Calu3 (cell line): ENCODE data around the gene NHERF1. TPM values are rescaled to one million over a fixed set of nuclear protein-coding genes. Genes with fewer than 3 reads are reported as not detected.

Experiments
- BruUV-seq: library from RNA; stranded (reverse); fragments of 400-500 nt; replicated peaks from 2 replicates; lab custom pipeline; 2021; lab: Mats Ljungman, UMichigan
- CTCF ChIA-PET: fragments of 300-600 bp; sonication (Branson Sonifier 250); formaldehyde crosslinking; loops from one replicate; lab custom pipeline; 2022; ENCODE audit warnings: antibody characterized with exemption; lab: Charles Lee
- DNase-seq: peaks from one replicate; pipeline ENCODE4 v3.0.0; 2022
- H3K27ac Mint-ChIP-seq: one replicate; pipeline ENCODE4 v1.8.0; 2022; ENCODE audit warnings: mixed read lengths; ENCODE audit not compliant: unreplicated experiment
- H3K27me3 Mint-ChIP-seq: one replicate; pipeline ENCODE4 v1.8.0; 2022; ENCODE audit warnings: mixed read lengths; ENCODE audit not compliant: unreplicated experiment
- H3K36me3 Mint-ChIP-seq: one replicate; pipeline ENCODE4 v1.8.0; 2022; ENCODE audit warnings: mild to moderate bottlenecking, moderate library complexity, mixed read lengths; ENCODE audit not compliant: insufficient read depth, unreplicated experiment
- H3K4me1 Mint-ChIP-seq: one replicate; pipeline ENCODE4 v1.8.0; 2022; ENCODE audit warnings: mild to moderate bottlenecking, low read depth, mixed read lengths; ENCODE audit not compliant: unreplicated experiment
- H3K4me3 Mint-ChIP-seq: one replicate; pipeline ENCODE4 v1.8.0; 2022; ENCODE audit warnings: mild to moderate bottlenecking, low read depth, moderate library complexity, mixed read lengths; ENCODE audit not compliant: unreplicated experiment
- H3K9me3 Mint-ChIP-seq: one replicate; pipeline ENCODE4 v1.8.0; 2022; ENCODE audit warnings: low read depth, mixed read lengths; ENCODE audit not compliant: unreplicated experiment
- intact Hi-C: fragments of 100-400 bp; cut with micrococcal nuclease; formaldehyde crosslinking; loops from one replicate; pipeline ENCODE4 v1.10.0; 2022; ENCODE audit not compliant: unreplicated experiment
- total RNA-seq: library from RNA; stranded (reverse); gene quantifications from 2 replicates; pipeline ENCODE4 v1.2.3, GENCODE V29; 2022
- TF ChIP-seq, protein P1 (sequence below): fragments of 200-600 bp; IDR thresholded peaks from one replicate; pipeline ENCODE4 v1.8.0; 2022; ENCODE audit warnings: antibody characterized with exemption; ENCODE audit not compliant: unreplicated experiment

Gene NHERF1
- total RNA-seq, 1 experiment from 2014 or later, result 114 TPM

DNA sequence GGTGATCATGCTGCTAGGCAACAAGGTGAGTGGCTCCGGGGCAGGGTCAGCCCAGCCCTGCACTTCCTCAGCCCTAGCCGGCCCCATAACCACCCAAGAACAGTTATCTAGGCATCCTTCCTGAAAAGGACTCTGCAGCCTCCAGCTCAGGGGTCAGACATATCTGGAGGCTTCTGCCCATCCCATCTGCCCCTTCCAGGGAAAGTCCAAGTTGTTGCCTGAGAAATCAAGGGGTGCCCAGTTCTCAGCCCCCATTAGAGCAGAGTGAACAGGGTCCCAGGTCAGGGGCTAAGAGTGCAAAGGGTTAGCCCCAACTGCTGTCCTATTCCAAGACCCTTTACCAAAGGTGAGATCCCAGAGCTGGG lies 4.1 kb upstream of the NHERF1 start:
- TF ChIP-seq, protein P1, sequence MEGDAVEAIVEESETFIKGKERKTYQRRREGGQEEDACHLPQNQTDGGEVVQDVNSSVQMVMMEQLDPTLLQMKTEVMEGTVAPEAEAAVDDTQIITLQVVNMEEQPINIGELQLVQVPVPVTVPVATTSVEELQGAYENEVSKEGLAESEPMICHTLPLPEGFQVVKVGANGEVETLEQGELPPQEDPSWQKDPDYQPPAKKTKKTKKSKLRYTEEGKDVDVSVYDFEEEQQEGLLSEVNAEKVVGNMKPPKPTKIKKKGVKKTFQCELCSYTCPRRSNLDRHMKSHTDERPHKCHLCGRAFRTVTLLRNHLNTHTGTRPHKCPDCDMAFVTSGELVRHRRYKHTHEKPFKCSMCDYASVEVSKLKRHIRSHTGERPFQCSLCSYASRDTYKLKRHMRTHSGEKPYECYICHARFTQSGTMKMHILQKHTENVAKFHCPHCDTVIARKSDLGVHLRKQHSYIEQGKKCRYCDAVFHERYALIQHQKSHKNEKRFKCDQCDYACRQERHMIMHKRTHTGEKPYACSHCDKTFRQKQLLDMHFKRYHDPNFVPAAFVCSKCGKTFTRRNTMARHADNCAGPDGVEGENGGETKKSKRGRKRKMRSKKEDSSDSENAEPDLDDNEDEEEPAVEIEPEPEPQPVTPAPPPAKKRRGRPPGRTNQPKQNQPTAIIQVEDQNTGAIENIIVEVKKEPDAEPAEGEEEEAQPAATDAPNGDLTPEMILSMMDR, result no peak
- CTCF ChIA-PET, result interaction anchor here (0.6 to 3.8 kb wide), 10 partner anchors 13 to 835 kb away, joined by 3 to 38 read pairs (median 6); partner anchors contain the start of gene NAT9
- BruUV-seq, result no TSS peak
- no peak for DNase-seq
- intact Hi-C loops, result loop anchor here (1.0 kb wide), 1 partner anchor 26 kb away; no protein-coding TSS in a partner anchor
- H3K9me3 Mint-ChIP-seq, result no peaks in the 10 kb centered on the region
- H3K27ac Mint-ChIP-seq, result no peak overlapping the region
- peak overlapping the region; percentile 6 for H3K4me3 Mint-ChIP-seq
- H3K36me3 Mint-ChIP-seq, result peaks cover 22% of the 10 kb centered on the region
- H3K27me3 Mint-ChIP-seq, result peaks cover 48% of the 10 kb centered on the region
- peaks cover 17% of the 10 kb centered on the region for H3K4me1 Mint-ChIP-seq

DNA sequence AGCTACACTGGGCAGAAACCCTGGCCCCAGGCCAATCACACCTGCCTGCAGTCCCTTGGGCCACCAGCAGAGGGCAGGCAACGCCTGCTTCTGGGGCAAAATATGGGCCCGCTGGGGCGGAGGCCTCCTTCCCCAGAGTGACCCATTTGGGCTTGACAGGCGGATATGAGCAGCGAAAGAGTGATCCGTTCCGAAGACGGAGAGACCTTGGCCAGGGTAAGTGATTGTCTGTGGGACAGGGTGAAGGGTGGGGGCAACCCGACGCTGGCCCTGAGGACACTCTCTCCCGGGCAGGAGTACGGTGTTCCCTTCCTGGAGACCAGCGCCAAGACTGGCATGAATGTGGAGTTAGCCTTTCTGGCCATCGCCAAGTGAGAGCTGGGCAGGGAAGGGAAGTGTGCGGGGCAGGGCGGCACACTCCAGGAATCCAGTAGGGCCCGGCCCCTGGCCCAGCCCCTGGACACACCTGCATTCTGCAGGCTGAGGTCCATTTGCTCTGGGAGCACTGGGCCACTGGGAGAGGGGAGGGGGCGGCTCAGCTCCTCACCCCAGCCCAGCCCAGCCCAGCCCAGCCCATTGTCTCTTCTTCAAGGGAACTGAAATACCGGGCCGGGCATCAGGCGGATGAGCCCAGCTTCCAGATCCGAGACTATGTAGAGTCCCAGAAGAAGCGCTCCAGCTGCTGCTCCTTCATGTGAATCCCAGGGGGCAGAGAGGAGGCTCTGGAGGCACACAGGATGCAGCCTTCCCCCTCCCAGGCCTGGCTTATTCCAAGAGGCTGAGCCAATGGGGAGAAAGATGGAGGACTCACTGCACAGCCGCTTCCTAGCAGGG lies 3.5 kb upstream of the NHERF1 start:
- peaks cover 14% of the 10 kb centered on the region for H3K4me1 Mint-ChIP-seq
- TF ChIP-seq, protein P1, result peak; percentile 98
- intact Hi-C loops, result loop anchor here (1.0 to 5.0 kb wide), 2 partner anchors 25 to 37 kb away; no protein-coding TSS in a partner anchor
- peaks cover 28% of the 10 kb centered on the region for H3K36me3 Mint-ChIP-seq
- no peaks in the 10 kb centered on the region for H3K9me3 Mint-ChIP-seq
- H3K27me3 Mint-ChIP-seq, result peaks cover 42% of the 10 kb centered on the region
- peak overlapping the region; percentile 6 for H3K4me3 Mint-ChIP-seq
- CTCF ChIA-PET, result interaction anchor here (0.6 to 3.8 kb wide), 13 partner anchors 13 to 835 kb away, joined by 3 to 38 read pairs (median 6); partner anchors contain the start of gene NAT9
- DNase-seq, result peak; percentile 95
- no TSS peak for BruUV-seq
- no peak overlapping the region for H3K27ac Mint-ChIP-seq

DNA sequence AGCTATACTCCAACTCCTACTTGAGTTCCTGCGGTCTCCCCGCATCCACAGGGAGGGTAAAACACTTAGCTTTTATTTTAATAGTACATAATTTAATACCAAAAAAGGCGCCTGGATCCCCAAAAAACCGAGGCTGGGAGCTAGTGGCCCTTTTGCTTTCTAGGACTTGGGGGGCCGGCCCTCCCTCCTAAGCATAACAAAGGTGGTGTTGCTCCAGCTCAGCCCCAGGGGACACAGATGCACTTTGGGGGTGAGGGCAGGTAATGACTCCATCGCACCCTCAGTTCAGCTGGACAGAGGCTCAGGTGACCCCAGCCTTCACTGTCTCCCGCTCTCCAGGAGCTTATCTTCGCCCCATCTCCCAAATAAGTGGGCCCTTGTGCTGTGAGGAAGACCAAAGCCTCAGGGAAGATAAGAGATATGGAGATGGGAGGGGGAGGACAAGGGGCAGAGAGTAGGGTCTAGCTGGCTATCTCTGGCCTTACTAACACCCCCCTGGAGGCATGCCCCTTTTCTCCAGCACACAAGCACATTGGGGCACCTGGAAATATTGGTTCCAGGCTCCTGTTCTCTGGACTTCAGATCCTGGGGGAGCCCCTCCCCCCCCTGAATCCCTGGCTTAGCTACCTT lies 2.8 kb upstream of the NHERF1 start:
- intact Hi-C loops, result loop anchor here (5.0 kb wide), 1 partner anchor 37 kb away; no protein-coding TSS in a partner anchor
- no peaks in the 10 kb centered on the region for H3K9me3 Mint-ChIP-seq
- DNase-seq, result no peak
- H3K4me1 Mint-ChIP-seq, result peaks cover 14% of the 10 kb centered on the region
- BruUV-seq, result no TSS peak
- peaks cover 35% of the 10 kb centered on the region for H3K27me3 Mint-ChIP-seq
- TF ChIP-seq, protein P1, result no peak
- CTCF ChIA-PET, result interaction anchor here (0.6 to 3.8 kb wide), 9 partner anchors 14 to 117 kb away, joined by 3 to 38 read pairs (median 7); partner anchors contain the start of gene NAT9
- H3K27ac Mint-ChIP-seq, result no peak overlapping the region
- H3K36me3 Mint-ChIP-seq, result peaks cover 35% of the 10 kb centered on the region
- no peak overlapping the region for H3K4me3 Mint-ChIP-seq

DNA sequence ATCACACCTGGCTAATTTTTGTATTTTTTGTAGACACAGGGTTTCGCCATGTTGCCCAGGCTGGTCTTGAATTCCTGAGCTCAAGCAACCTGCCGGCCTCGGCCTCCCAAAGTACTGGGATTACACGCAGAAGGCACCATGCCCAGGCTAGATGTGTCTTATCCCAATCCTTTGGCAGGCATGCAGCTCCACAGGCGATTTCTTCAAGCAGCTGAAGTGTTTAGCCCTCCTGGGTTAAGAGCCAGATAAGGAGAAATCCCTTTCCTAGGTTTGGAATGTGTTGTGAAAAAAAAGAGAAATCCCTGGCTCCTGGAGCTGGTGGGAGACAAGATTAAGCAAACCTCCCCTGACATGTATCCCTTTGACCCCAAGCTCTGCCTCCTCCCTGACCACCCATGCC lies 2.1 kb upstream of the NHERF1 start:
- intact Hi-C loops, result loop anchor here (5.0 kb wide), 1 partner anchor 36 kb away; no protein-coding TSS in a partner anchor
- H3K9me3 Mint-ChIP-seq, result no peaks in the 10 kb centered on the region
- no peak for DNase-seq
- no TSS peak for BruUV-seq
- H3K27ac Mint-ChIP-seq, result no peak overlapping the region
- peaks cover 20% of the 10 kb centered on the region for H3K4me1 Mint-ChIP-seq
- peaks cover 28% of the 10 kb centered on the region for H3K27me3 Mint-ChIP-seq
- peaks cover 42% of the 10 kb centered on the region for H3K36me3 Mint-ChIP-seq
- CTCF ChIA-PET, result interaction anchor here (0.7 to 3.8 kb wide), 4 partner anchors 13 to 89 kb away, joined by 3 to 38 read pairs (median 20); no protein-coding TSS in a partner anchor
- TF ChIP-seq, protein P1, result no peak
- no peak overlapping the region for H3K4me3 Mint-ChIP-seq
